GM18519 (cell line): Measurements from ENCODE around the gene GRIFIN.
"Not testable (repeated sequence)": the region's sequence is repeated elsewhere in the genome, so short reads cannot be mapped to it uniquely, and the experiment has no call there.

ENCODE experiments used
- ATAC-seq: cut with Tn5 transposase; IDR thresholded peaks from one replicate; pipeline ENCODE4 v1.9.1; 2021; ENCODE audit warnings: mild to moderate bottlenecking, moderate library complexity; ENCODE audit not compliant: unreplicated experiment, low FRiP score

Gene GRIFIN

DNA sequence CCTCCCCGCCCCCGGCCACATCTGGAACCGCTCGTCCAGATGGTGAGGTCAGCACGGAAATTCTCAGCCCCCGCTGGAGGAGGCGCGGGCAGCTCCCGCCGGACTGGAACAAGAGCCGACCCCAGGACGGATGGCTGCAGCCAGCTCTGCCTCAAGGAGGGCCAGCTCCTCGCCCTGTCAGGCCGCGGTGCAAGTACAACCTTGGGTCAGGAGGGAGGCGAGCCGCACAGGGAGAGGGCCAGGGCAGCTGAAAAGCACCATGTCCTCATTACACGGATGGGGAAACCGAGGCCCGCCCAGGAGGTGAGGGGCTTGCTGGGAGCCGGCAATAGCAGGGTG lies 3.8 kb upstream of the GRIFIN start:
- no peak for ATAC-seq

DNA sequence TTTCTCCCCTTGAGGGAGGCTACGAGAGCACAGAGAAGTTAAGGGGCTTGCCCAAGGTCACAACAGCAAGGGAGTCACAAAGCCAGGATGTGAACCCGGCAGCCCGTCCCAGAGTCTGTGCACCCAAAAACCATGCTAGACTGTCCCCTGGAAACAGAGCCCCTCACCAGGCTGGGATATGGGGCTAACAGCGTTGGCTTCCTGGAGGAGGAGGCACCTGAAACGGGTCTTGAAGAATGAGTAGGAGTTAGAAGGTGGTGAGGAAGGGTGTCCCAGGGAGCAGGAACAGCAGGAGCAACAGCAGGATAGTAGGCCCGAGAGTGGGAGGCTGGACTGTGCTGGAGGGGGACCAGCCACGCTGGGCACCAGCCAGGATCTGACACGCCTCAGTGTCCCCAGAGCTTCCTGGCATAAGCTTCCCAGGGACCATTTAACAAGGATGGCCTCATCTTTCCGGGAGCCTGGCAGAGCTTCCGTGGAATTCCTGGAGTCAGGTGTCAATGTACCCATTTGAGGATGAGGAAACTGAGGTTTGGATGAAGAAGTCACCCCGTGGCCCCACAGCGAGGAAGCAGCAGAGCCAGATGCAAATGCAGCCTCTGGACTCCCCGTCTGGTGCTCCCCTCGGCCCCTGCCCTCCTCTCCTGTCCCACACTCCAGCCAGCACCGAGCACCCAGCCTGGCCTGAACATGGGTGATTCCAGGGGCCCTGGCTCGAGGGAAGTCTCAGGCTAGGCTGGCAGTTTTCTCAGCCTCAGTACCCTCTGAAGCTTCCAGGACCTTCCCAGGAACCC lies 3.3 kb upstream of the GRIFIN start:
- ATAC-seq = no peak

DNA sequence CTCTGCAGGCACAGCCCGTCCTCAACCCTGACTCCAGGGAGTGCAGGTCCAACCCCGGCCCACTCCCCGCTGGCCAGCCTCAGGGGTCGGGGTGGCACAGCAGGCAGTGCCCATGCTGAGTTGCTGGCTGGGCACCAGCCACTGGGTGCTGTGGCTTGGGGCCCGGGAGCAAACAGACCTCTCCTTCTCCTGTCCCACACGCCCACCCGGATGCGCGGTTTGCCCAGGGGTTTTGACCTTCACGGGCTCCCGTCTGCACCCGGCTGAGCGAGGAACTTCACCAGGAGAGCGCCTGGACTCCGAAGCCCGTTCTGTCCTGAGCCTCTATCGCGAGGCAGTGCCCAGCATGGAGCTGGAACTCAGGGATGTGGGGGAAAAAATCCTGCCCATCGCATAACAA lies 2.6 kb upstream of the GRIFIN start:
- ATAC-seq = no peak

DNA sequence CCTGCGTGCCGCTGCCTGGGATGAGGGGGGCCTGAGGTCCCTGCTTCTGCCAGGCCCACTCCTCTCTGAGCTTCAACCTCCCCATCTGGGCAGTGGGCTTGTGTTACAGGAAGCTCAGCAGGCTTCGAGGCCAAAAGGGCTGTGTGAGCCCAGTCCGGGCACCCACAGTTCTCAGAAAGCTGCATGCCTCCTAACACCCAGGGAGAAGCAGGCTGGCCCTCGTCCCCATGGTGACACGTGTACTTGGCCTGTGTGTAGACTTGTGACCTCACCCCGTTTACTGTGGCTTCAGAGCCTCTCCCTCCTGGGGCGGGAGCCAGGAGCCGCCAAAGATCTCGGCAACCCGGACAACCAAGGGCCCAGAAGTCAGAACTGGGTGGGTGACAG lies 2.2 kb upstream of the GRIFIN start:
- no peak for ATAC-seq

DNA sequence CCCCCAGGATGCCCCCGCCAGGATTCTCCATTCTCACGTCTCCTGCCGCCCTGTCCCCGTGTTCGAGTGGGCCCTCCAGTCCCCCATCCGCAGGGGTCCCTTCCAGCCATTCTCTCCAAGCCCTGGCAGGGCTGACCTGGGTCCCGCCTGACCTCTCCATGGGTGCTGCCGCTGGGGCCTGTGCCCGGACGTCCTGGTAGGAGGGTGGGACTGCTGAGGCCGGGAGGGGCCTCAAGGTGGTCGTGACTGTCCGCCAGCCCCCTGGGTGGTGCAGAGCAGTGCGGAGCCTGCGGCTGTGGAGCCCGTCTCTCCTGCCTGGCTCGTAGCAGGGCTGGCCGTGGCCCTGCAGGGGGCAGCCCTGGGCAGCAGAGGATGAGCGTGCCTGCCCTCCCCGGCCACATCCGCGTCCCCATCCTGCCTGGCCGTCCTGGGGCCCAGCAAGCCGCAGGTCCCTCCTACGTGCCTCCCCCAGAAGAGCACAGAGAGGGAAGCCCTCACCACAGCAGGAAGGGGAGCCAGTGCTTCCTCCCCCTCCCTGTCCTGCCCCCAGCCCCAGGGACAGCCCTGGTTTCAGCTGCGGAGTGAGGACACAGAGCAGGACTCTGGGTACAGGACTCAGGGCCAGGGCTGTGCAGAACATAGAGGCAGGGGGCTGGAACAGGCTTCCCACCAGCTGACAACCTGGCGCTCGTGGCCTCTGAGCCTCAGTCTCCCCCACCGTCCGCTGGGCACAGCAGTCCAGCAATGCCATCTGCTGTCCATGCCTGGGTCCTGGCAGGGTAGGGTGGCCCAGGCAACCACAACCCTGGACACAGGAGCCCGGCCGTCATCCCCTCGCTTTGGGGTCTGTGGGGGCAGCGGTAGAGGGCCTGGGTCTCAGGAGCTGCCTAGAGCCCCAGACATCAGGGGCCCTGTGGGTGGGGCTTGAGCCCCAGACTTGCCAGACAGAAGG lies 1.5 kb upstream of the GRIFIN start:
- no peak for ATAC-seq

DNA sequence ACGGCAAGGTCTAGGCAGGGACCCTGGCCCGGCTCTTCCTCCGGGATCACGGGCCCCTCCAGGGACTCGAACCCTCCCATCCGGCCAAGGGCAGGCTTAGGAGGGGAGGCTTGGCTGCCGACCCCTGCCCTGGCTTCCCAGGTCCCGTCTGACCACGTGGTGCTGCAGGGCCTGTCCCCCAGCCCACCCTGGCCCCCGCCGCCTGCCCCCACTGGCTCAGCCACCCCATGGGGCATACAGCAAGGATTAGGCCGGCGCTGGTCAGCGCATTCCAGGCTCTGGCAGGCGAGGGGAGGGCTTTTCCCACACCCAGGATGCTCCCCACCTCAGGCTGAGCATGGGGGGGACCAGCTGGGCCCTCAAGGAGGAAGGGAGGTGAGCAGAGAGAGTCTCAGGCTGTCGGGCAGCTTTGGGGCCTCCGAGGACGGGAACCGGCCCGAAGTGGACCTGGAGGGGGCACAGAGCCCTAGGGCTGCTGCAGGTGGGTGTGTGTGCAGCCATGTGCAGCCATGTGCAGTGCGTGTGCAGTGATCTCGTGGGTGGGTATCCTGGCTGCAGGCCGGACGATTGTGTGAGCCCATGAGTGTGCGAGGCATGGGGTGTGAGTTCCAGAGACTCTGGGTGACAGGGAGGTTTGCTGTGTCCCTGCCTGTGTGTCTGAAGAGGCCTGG lies 713 bp upstream of the GRIFIN start:
- ATAC-seq = no peak

DNA sequence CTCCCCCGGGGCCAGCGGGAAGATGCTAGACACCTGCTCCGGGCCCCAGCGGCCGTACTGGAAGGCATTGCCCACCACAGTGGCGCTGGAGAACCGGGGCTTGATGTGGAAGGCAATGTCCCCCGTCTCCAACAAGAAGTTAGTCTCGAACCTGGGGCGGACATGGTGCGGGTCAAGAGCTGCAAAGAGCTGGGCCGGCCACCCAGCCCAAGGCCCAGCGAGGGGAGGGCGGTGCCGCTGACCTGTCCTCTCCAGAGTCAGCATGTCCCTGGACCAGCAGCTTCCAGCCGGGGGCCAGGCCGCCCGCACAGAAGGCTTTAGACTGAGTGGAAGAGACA lies 551 bp downstream of the GRIFIN start:
- no peak for ATAC-seq

DNA sequence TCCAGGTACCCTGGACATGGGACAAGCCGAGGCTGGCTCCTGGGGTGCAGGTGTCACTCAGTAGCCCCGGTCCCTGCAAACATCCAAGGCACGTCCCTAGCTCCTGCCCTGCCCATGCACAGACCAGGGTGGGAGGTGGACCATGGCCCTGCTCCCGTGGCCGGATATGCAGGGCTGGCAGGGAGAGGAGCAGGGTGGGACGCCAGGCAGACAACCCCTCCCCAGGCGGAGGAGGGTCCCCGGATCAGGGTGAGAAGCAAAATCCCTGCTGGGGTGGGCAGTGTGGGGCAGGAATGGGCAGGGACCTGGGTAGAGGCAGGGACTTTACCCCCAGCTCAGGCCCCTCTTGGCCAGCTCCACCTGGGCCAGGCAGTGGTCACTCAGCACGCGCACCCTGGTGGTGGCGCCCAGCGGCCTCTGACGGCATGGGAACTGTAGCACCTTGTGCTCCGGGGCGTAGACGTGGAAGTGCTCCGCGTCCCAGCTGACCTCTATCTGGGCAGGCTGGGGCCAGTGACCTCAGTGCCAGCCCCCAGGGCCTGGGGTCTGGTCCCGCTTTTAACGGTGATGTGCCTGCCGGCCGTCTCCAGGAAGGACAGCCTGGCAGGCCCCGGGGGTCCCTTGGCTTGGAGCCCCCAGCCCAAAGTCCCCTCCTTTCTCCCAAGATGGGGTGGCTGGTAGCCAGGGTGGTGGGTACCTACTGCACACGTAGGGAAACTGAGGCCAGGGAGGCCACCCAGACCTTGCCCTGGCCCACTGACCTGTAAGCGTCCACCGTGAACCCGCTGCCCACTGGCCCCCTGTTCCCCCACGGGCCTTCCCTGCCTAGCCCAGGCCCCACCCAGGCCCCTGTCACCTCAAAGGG lies 1.2 kb downstream of the GRIFIN start:
- no peak for ATAC-seq

DNA sequence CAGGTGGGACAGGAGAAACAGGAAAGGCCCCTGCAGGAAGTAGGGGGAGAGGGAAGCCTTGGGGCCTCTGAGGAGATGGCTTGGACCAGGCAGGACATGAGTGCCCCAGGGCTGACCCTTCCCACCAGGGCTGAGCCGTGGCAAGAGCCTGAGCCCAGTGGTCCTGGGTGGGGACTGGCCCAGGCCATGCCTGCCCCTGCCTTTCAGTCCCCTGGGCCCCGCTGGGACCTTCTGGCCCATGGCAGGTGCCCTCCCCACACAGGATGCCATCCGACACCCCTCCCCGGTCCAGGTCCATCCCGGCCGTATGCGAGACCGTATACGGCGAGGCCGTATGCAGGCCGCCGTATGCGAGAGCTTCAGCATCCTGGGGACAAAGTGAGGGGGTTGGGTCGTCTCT lies 2.0 kb downstream of the GRIFIN start:
- no peak for ATAC-seq

DNA sequence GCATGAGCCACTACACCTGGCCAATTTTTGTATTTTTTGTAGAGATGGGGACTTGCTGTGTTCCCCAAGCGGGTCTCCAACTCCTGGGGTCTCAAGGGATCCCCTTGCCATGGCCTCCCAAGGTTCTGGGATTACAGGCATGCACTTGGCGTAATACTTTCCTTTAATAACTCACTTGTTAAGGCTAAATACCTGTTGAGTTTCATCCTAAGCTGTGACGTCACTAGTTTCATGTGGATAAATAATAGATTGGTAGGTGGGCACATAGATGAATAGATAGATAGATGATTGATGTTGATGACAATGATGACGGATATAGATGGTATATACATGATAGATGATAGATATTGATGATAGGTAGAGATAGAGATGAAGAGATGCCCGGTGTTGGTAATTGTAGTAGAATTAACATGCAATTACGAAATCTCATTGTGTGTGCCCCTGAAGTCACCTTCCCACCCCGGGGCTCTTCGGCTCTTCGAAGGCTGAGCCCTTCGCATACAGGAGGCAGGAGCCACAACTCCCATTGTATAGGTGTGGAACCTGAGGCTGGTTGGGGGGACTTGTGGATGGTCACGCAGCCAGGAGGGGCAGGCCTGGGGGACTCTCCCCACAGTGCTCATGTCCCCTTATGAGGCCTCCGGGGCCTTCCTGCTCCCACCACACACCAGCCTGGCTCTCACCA lies 2.6 kb downstream of the GRIFIN start:
- ATAC-seq = no peak

DNA sequence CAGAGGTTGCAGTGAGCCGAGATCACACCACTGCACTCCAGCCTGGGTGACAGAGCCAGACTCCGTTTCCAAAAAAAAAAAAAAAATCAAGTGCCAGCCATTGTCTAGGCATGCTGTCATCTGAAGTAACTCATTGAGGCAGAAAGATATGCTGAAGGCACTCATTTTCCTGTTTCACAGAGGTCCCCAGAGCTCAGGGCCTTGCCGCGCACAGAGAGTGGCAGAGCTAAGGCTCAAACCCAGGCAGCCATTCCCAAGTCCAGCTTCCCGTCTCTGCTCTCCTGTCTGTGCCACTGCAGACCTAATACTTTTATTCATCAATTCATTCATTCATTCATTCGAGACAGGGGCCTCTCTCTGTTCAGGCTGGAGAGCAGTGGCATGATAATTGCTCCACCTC lies 3.5 kb downstream of the GRIFIN start:
- no peak for ATAC-seq

DNA sequence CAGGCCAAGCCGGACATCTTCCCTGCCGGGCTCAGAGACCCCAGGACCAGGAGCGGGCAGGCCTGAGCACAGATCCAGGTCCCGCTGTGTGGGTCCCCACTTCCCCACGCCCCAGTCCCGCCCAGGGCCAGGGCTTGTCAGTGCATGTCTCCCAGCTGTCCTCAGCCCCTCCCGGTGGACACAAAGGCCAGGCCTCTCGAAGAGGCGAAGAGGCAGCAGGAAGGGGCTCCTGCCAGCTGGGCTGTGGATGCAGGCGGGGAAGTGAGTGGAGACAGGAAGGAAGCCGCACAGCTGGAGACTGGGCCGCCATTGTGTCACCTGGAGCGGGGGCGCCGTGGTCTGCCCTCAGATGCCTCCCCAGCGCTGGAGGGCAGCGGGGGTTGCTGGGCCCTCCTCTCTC lies 4.8 kb downstream of the GRIFIN start:
- ATAC-seq = no peak

DNA sequence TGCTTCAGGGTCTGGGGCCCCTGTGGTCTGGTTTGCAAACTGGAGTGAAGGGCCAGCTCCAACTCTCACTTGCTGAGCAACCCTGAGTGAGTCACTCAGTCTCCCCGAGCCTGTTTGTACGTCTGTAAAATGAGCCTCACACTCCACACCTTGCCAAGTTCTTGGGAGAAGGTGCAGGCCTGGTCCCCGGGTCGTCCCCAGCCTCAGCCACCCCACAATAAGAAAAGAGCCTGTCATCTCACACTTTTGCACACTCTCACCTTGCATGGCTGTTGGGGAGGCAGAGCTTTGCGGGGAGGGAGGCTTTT lies 5.2 kb downstream of the GRIFIN start:
- no peak for ATAC-seq

DNA sequence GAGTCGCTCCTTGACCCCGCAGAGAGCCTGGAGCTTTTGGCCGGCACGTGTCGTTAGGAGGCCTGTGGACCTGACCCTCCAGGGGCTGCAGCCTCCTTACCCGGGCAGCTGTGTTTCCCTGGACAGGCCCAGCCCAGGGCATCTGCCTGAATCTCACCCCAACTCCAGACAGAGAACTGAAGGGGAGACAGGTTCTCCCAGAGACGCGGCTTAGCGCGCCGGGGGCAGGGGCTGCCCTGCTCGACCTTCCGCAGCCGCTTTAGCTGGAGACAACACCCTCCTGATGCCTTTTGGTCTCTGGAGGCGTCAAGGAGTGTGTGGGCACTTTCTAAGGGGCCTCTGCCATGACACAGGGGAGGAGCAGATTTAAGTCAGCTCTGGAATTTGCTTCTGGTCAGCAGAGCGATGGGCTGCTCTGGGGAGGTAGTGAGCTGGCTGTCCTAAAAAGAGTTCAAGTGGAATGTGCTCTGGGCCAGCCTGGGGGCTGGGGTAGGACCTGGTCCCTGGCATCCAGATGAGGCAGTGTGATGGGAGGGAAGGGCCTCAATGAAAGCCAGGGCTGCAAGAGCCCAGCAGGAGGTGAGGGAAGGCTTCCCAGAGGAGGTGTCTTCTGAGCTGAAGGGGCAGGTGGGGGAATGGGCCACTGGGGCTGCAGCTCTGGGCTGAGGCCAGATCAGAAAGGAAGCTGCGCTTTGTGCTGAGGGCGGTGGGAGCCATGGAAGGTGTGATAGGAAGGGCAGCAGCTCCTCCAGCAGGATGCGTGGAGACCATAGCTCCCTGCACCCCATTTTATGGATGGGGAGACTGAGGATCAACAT lies 5.8 kb downstream of the GRIFIN start:
- no peak for ATAC-seq

DNA sequence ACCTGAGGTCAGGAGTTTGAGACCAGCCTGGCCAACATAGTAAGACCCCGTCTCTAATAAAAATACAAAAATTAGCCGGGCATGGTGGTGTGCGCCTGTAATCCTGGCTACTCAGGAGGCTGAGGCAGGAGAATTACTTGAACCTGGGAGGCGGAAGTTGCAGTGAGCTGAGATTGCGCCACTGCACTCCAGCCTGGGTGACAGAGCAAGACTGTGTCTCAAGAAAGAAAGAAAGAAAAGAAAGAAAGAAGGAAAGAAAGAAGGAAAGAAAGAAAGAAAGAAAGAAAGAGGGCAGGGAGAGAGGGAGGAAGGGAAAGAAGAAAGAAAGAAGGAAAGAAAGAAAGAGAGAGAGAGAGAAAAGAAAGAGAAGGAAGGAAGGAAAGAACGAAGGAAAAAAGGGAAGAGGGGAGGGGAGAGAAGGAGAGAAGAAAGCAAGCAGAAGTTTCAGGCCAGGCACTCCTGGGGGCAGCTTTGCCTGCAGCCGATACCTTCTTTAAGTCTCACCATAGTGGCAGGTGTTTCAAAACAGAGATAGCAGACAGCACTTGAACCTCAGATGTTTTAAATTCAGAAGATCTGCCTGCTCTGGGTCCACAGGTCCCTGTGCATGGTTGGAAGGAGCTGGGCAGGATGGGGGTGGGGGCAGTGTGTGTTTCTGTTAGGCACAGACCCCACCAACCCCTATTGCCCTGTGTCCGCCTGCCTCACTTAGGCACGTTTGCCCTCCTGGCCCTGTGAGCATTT lies 6.6 kb downstream of the GRIFIN start:
- not testable (repeated sequence) for ATAC-seq

DNA sequence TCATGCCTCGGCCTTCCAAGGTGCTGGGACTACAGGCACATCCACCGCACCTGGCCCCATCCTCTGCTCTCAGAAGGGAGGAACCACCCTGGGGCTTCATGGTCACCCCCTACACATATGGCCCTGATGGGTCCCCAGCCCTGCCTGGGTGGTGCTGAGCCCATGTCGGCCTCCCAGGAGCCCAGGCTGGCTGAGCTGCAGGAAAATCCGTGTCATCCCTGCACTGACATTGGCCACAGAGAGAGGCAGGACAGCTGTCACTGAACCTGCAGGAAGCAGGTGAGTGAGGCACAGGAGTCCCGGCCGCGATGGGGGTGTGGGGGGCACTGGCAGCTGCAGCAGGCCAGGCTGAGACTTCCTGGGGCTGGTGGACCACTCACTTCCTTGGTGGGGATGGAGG lies 8.0 kb downstream of the GRIFIN start:
- no peak for ATAC-seq

DNA sequence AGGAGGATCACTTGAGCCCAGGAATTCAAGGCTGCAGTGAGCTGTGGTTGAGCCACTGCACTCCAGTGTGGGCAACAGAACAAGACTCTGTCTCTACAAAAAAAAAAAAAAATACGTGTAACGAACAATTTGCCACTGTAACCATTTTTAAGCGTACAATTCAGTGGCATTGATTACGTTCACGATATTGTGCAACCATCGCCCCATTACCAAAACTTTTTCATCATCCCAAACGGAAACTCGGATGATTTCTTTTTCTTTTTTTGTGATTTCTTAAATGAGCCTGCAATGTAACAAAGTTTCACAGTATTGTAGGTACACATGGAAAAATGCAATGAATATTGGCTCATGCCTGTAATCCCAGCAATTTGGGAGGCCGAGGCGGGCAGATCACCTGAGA lies 9.5 kb downstream of the GRIFIN start:
- no peak for ATAC-seq

DNA sequence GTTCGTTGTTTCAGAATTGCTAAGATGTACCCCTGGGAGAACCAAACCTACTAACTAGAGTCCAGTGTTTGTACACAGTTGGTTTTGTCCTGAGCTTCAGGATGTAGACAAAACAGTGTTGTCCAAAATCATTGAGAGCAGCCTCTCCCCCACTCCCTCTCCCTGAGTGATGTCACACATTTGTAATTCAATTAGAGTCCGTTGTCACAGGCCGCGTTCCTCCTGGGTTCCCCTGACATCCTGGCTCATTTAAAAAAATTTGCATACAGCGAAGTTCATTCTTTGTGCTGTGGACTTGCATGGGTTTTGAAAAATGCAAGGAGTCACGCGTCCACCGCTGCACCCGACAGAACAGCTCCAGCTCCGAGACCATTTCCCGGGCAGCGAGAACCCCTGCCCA lies 10.3 kb downstream of the GRIFIN start:
- no peak for ATAC-seq

DNA sequence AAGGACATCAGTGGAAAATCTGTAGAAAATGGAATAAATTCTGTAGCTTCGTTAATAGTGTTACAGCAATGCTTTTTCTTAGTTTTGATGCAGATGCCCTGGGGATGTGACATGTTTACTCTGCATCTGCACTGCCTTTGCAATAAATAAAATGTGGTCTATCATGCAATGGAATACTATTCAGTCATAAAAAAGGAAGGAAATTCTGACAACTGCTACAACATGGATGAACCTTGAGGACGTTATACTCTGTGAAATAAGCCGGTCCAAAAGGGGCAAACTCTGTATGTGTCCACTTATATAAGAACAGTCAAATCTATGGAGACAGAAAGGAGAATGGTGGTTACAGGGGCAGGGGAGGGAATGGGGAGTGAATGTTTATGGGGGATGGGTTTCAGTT lies 13.5 kb downstream of the GRIFIN start:
- ATAC-seq = no peak
